Measurements from ENCODE around the gene PSMG4.

The PSMG4 gene

DNA sequence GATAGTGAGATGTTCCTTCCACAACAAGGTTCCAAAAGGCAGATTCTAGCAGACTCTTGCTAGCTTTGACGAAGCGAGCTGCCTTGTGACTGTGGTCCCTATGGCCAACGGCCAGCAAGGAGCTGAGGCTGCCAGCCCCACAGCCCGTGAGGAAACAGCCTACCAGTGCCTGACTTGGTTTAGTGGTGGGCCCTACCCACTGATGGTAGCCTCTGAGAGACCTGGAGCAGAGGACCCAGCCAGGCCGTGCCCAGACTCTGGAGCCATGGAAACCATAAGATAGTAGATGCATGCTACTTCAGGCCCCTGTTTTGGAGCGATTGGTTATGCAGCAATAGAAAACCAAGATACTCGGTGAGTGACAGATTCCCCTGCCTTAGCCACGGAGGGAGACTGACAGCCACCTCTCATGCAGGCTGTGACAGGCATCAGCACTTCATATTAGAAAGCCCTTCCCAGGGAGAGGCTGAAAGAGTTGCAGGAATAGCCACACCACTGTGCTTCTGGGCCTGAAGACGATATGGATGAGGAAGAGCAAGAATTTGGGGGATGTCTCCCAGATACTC lies 19.2 kb downstream of the PSMG4 start:
- WGBS, result 93% methylated on average over 9 of the region's 9 CpGs
- no peaks in the 10 kb centered on the region for H3K27me3 ChIP-seq (ENCODE audit: insufficient read depth, low read length)
- H3K36me3 ChIP-seq (ENCODE audit: insufficient read depth, low read length), result peaks cover 8% of the 10 kb centered on the region

DNA sequence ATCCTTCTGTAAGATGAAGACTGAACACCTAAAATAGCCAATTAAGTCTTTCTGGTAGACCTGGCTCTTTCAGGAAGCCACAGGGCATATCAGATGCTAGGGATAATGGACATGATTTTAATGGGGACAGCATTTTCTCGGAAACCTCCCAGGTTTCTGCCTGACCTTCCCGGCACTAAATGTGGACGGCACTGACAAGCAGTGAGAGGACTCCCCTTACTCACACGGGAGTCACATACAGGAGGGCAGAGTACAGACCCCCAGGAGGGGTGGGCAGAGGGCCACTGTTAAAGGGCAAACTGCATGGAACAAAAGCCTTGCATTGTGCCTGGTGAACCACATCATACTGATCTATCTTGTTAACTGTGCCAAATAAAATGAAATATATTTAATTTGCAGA lies 19.9 kb downstream of the PSMG4 start:
- peaks cover 23% of the 10 kb centered on the region for H3K4me1 ChIP-seq (ENCODE audit: insufficient read depth, low read length)
- no peak overlapping the region for H3K4me3 ChIP-seq (ENCODE audit: low read length)
- no peaks in the 10 kb centered on the region for H3K27me3 ChIP-seq (ENCODE audit: insufficient read depth, low read length)
- no peak overlapping the region for H3K27ac ChIP-seq (ENCODE audit: low read depth, low read length)
- peaks cover 9% of the 10 kb centered on the region for H3K36me3 ChIP-seq (ENCODE audit: insufficient read depth, low read length)
- no peak overlapping the region for H3K9ac ChIP-seq (ENCODE audit: low read depth, low read length)
- no peaks in the 10 kb centered on the region for H3K9me3 ChIP-seq (ENCODE audit: insufficient read depth, low read depth, low read length)
- WGBS, result 97% methylated on average over 4 of the region's 4 CpGs

More for the DNA sequence above, 19.2 kb downstream of the PSMG4 start:
- H3K9ac ChIP-seq (ENCODE audit: low read depth, low read length), result no peak overlapping the region
- no peak overlapping the region for H3K4me3 ChIP-seq (ENCODE audit: low read length)
- no peak overlapping the region for H3K27ac ChIP-seq (ENCODE audit: low read depth, low read length)
- H3K9me3 ChIP-seq (ENCODE audit: insufficient read depth, low read depth, low read length), result no peaks in the 10 kb centered on the region
- H3K4me1 ChIP-seq (ENCODE audit: insufficient read depth, low read length), result peaks cover 23% of the 10 kb centered on the region

DNA sequence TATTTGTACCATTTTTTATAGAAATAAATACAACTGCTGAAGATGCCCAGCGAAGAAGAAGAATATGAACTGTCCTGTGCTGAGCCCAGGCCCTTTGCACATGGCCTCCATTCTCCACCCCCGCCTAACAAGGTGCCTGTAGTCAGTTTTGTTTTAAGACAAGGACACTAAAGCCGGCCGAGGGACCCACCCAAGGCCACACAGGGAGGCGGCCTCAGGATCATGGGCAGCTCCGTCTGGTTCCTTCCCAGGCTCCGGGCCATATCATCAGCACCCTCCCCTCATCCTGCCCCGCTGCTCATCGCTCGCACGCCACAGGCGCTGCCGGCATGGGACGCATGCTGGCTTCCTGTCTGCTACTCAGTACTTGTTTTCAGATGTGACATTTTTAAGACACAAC lies 21.3 kb downstream of the PSMG4 start:
- Histone ChIP-seq H3K27me3 (ENCODE audit: insufficient read depth, low read length) (no peaks in the 10 kb centered on the region), H3K27ac (ENCODE audit: low read depth, low read length) (no peak overlapping the region), H3K36me3 (ENCODE audit: insufficient read depth, low read length) (peaks cover 7% of the 10 kb centered on the region), H3K9me3 (ENCODE audit: insufficient read depth, low read depth, low read length) (no peaks in the 10 kb centered on the region), H3K4me1 (ENCODE audit: insufficient read depth, low read length) (peaks cover 23% of the 10 kb centered on the region), H3K4me3 (ENCODE audit: low read length) (no peak overlapping the region), H3K9ac (ENCODE audit: low read depth, low read length) (no peak overlapping the region)
- WGBS, result 86% methylated on average over 14 of the region's 14 CpGs

DNA sequence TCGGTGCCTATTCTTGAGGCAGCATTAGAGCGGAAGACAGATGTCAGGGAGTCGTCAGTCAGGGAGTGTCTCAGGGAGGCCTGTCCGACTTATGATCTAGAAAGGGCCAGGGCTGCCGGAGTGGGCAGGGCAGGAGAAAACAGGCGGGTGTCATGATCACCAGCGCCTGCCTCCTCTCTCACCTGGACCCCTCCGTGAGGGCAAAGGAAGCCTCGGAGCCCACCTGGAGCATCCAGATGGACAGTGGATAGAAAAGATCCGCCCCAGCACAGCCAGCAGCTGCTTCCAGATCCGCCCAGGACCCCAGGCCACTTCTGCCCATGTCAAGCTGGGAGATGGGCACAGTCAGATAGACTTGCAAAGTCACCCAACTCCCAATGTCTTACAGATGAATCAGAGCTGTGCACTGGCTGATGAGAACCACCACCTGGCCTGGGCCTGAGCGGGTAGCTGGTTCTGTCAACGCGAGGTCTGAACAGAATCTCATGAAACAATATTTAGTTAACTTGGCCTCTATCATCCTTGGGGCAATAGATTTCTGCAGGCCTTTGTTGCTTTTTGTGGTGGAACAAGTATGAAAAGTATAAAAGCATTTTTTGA lies 22.2 kb downstream of the PSMG4 start:
- 87% methylated on average over 14 of the region's 14 CpGs for WGBS

DNA sequence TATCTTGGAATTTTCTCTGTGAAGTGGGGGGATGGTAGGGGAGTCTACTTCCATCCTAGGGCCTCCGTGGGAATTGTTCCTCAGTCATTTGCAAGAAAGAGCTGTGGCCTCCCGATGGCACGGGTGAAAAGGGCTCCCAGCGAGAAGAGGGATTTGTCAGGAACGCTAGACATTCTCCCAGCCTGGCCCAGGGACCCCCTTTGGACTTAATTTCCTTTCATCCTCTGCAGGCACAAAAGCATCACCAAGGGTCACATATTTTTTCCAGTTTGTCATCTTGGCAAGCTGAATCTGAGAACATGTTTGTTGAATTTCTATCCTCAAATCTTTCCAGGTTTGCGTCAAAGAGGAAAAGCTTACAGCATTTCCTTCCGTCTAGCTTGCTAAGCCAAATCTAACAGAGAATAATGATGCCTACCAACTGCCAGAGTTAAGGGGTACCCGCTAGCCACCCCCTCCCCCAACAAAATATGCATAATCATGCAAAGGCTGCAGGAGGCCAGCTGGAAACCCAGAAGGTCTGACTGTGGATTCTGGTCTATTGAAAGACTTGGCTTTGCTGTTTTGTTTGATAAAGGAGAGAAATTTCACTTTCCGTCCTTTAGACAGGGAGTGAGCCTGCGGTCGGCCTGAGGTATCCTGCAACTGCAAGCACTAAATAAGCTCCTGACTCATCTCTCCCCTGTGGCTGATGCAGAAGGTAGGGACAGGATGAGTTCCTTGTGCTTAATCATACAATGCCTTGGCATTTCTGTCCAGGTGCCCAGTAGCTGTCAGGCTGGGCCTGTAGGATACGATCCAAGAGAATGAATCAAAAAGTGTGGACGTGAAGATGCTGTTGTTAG lies 23.1 kb downstream of the PSMG4 start:
- Histone ChIP-seq H3K9ac (ENCODE audit: low read depth, low read length) (no peak overlapping the region; the same call in 1 of the 2 replicates), H3K27me3 (ENCODE audit: insufficient read depth, low read length) (no peaks in the 10 kb centered on the region)
- 41% methylated on average over 13 of the region's 13 CpGs for WGBS

More for the DNA sequence above, 22.2 kb downstream of the PSMG4 start:
- Histone ChIP-seq H3K27me3 (ENCODE audit: insufficient read depth, low read length) (no peaks in the 10 kb centered on the region), H3K9ac (ENCODE audit: low read depth, low read length) (no peak overlapping the region; the same call in 1 of the 2 replicates), H3K36me3 (ENCODE audit: insufficient read depth, low read length) (peaks cover 7% of the 10 kb centered on the region; the same call in 1 of the 2 replicates), H3K4me3 (ENCODE audit: low read length) (no peak overlapping the region), H3K4me1 (ENCODE audit: insufficient read depth, low read length) (peaks cover 23% of the 10 kb centered on the region), H3K27ac (ENCODE audit: low read depth, low read length) (peak overlapping the region; percentile 34), H3K9me3 (ENCODE audit: insufficient read depth, low read depth, low read length) (no peaks in the 10 kb centered on the region)

DNA sequence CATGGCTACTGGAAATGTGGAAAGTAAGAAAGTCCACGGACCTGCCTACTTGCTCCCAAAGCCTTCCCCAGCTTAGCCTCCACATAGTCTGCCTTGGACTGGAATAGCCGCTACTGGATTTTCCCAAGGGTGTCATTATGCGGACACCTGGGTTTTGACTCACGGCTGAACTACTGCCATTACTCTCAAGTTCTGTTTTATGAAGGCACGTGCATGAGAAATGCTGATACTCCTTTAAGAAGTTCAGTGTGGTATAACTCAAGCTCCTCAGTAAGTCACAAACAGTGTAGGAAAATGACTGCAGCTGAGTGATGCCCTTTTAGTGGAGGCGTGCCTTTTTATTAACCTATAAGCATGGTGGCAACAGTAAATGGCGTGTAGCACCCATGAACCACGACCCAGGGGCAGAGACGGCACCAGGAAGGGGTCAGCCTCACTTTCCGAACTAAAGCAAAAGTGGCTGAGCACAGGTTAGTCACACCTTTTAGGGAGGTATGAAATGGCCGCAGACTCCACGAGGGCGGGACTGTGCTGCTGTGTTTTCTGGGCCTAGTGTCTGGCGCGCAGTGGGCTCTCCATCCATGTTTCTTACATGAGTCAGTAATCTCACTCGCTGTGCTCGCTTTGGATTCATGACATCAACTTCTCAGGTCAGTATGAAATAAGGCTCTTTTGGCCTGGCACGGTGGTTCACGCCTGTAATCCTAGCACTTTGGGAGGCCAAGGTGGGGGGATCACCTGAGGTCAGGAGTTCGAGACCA lies 23.9 kb downstream of the PSMG4 start:
- 93% methylated on average over 20 of the region's 20 CpGs for WGBS
- H3K9me3 ChIP-seq (ENCODE audit: insufficient read depth, low read depth, low read length), result no peaks in the 10 kb centered on the region
- H3K36me3 ChIP-seq (ENCODE audit: insufficient read depth, low read length), result peaks cover 14% of the 10 kb centered on the region; the same call in 1 of the 2 replicates
- H3K4me3 ChIP-seq (ENCODE audit: low read length), result no peak overlapping the region
- no peak overlapping the region for H3K9ac ChIP-seq (ENCODE audit: low read depth, low read length)
- peak overlapping the region; percentile 34 for H3K27ac ChIP-seq (ENCODE audit: low read depth, low read length)
- H3K4me1 ChIP-seq (ENCODE audit: insufficient read depth, low read length), result peaks cover 23% of the 10 kb centered on the region
- no peaks in the 10 kb centered on the region for H3K27me3 ChIP-seq (ENCODE audit: insufficient read depth, low read length)

More for the DNA sequence above, 23.1 kb downstream of the PSMG4 start:
- H3K36me3 ChIP-seq (ENCODE audit: insufficient read depth, low read length), result peaks cover 9% of the 10 kb centered on the region; the same call in 1 of the 2 replicates
- peak overlapping the region; percentile 34 for H3K27ac ChIP-seq (ENCODE audit: low read depth, low read length)
- H3K4me3 ChIP-seq (ENCODE audit: low read length), result no peak overlapping the region
- no peaks in the 10 kb centered on the region for H3K9me3 ChIP-seq (ENCODE audit: insufficient read depth, low read depth, low read length)
- H3K4me1 ChIP-seq (ENCODE audit: insufficient read depth, low read length), result peaks cover 23% of the 10 kb centered on the region

DNA sequence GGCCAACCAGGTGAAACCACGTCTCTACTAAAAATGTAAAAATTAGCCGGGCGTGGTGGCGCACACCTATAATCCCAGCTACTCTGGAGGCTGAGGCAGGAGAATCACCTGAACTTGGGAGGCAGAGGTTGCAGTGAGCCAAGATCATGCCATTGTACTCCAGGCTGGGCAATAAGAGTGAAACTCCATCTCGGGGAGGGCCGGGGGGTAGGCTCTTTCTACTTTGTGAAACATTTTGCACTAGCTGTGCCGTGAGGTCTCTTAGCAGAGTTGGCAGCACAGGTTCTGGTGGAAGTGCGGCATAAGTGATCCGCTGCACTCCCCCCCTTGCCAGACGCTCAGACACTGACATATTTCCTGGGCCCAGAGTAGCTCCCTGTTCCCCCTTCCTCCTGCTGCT lies 24.5 kb downstream of the PSMG4 start:
- no peaks in the 10 kb centered on the region for H3K27me3 ChIP-seq (ENCODE audit: insufficient read depth, low read length)
- H3K4me3 ChIP-seq (ENCODE audit: low read length), result no peak overlapping the region
- 95% methylated on average over 10 of the region's 10 CpGs for WGBS
- H3K9ac ChIP-seq (ENCODE audit: low read depth, low read length), result no peak overlapping the region
- no peaks in the 10 kb centered on the region for H3K9me3 ChIP-seq (ENCODE audit: insufficient read depth, low read depth, low read length)
- no peak overlapping the region for H3K27ac ChIP-seq (ENCODE audit: low read depth, low read length)
- peaks cover 23% of the 10 kb centered on the region for H3K4me1 ChIP-seq (ENCODE audit: insufficient read depth, low read length)
- H3K36me3 ChIP-seq (ENCODE audit: insufficient read depth, low read length), result peaks cover 14% of the 10 kb centered on the region; the same call in 1 of the 2 replicates

DNA sequence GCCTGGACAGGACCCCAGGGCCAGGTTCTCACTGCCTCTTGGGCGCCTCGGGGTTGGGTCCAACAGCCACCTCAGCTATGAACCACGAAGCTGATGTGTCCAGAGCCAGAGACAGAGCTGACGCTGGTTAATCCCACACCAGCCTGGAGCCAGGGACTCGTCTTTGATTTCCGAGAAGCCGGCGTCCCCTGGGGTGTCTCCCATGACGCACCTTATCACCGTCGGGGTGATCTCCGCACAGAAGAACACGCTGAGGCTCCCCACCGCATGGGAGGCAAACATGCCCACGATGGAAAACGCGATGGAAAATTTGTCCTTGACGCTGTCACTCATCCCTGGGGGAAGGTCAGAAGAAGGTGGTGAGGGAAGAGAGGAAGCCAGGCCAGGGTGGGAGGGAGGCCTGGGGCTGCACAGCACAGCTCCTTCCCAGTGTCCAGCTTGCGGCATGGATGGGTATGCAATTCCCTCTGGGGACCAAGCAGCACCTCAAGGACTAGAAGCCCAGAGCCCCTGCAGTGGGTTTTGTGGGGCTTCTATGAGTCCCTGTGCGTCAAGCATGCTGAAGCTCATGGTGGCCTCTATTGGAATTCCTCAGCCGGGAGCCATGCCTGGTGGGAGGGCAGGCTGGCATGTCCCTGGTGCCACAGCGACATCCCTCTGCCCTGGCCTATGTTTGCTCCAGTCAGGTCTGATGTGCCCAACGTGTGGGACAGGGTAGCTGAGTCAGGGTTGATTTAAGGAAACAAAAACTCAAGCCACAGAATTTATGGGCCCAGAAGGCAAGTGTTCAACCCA lies 25.1 kb downstream of the PSMG4 start:
- no peak overlapping the region for H3K9ac ChIP-seq (ENCODE audit: low read depth, low read length)
- peaks cover 23% of the 10 kb centered on the region for H3K4me1 ChIP-seq (ENCODE audit: insufficient read depth, low read length)
- 94% methylated on average over 23 of the region's 23 CpGs for WGBS
- peaks cover 17% of the 10 kb centered on the region; the same call in 1 of the 2 replicates for H3K36me3 ChIP-seq (ENCODE audit: insufficient read depth, low read length)
- H3K27ac ChIP-seq (ENCODE audit: low read depth, low read length), result no peak overlapping the region
- no peaks in the 10 kb centered on the region for H3K27me3 ChIP-seq (ENCODE audit: insufficient read depth, low read length)
- H3K9me3 ChIP-seq (ENCODE audit: insufficient read depth, low read depth, low read length), result no peaks in the 10 kb centered on the region
- no peak overlapping the region for H3K4me3 ChIP-seq (ENCODE audit: low read length)

DNA sequence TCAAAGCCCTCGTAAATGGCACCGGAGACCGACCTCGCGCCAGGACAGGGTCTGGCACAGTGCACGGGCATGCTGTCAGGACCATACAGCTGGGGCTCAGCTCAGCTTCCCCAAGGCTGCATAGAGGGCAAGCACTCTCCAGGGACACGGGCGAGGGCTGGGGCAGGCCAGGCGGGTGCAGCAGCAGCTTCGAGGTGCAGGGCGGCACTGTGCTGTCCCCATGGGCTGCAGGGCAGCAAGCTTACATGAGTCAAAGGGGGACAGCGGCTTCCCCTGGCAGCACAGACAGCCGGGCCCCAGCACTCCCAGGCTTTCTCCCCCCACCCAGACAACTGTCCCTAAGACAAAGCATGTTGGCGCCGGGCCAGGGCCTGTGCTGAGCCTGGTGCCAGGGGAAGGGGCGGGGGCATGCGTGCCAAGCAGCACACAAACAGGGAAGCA lies 25.7 kb downstream of the PSMG4 start:
- no peak overlapping the region for H3K27ac ChIP-seq (ENCODE audit: low read depth, low read length)
- WGBS, result 95% methylated on average over 17 of the region's 17 CpGs
- H3K27me3 ChIP-seq (ENCODE audit: insufficient read depth, low read length), result no peaks in the 10 kb centered on the region
- H3K9me3 ChIP-seq (ENCODE audit: insufficient read depth, low read depth, low read length), result no peaks in the 10 kb centered on the region
- peaks cover 17% of the 10 kb centered on the region; the same call in 1 of the 2 replicates for H3K36me3 ChIP-seq (ENCODE audit: insufficient read depth, low read length)
- H3K4me1 ChIP-seq (ENCODE audit: insufficient read depth, low read length), result peaks cover 23% of the 10 kb centered on the region
- H3K9ac ChIP-seq (ENCODE audit: low read depth, low read length), result no peak overlapping the region
- no peak overlapping the region for H3K4me3 ChIP-seq (ENCODE audit: low read length)

DNA sequence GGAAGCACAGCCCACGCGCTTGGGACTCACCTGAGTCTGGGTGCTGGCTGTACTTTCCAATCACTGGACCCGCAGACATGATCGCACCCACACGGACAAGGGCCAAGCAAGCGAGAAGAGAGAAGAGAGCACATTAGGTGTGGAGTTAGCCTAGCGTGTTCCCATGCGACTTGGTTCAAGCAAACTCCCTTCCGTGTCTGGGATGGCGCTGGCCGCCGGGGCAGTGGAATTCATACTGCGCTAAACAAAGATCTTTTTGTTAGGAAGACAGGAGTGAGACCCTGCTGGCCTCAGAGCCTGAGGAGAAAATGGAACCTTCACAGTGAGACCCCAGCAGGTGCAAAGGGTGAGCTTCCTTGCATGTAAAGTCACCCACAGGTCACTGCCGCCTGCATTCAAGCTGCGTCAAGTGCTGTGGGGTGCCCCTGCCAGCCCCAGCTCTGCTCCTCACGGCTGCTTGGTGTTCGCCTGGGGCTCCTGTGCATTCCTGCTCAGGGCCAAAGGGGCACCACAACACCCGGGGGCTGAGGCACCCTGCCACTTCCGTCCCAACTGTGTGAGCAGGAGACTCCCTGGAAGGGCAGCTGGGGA lies 26.4 kb downstream of the PSMG4 start:
- Histone ChIP-seq H3K27me3 (ENCODE audit: insufficient read depth, low read length) (no peaks in the 10 kb centered on the region), H3K27ac (ENCODE audit: low read depth, low read length) (no peak overlapping the region), H3K36me3 (ENCODE audit: insufficient read depth, low read length) (peaks cover 17% of the 10 kb centered on the region; the same call in 1 of the 2 replicates), H3K9me3 (ENCODE audit: insufficient read depth, low read depth, low read length) (no peaks in the 10 kb centered on the region), H3K4me3 (ENCODE audit: low read length) (no peak overlapping the region), H3K4me1 (ENCODE audit: insufficient read depth, low read length) (peaks cover 20% of the 10 kb centered on the region), H3K9ac (ENCODE audit: low read depth, low read length) (no peak overlapping the region)
- 96% methylated on average over 19 of the region's 19 CpGs for WGBS

All from HUES64 (cell line).